Measurements from ENCODE around the gene TMBIM1. TPM values are rescaled to one million over a fixed set of nuclear protein-coding genes. Genes with fewer than 3 reads are reported as not detected.
"Not testable (repeated sequence)": the region's sequence is repeated elsewhere in the genome, so short reads cannot be mapped to it uniquely, and the experiment has no call there.

The TMBIM1 gene
- polyA plus RNA-seq, 1 experiment = 91.4 TPM

GRCh38 chr2:218319813-218320365, 27.6 kb upstream of the TMBIM1 start:
- no peaks in the 10 kb centered on the region for H3K27me3 ChIP-seq (ENCODE audit: control insufficient read depth, insufficient read depth, low read length)
- POLR2A ChIA-PET = no interaction called here
- CTCF ChIA-PET = interaction anchor here (1.3 kb wide), 1 partner anchor 18 kb away, joined by 7 read pairs; no protein-coding TSS in a partner anchor
- no peak overlapping the region for H3K4me3 ChIP-seq (ENCODE audit: low read depth, low read length)
- no peaks in the 10 kb centered on the region for H3K9me3 ChIP-seq (ENCODE audit: control insufficient read depth, insufficient read depth, low read length)
- no peak overlapping the region for H3K27ac ChIP-seq (ENCODE audit: low read depth, low read length)
- no peak for DNase-seq (ENCODE audit: low read depth, low spot score)
- TF ChIP-seq CTCF (IDR thresholded peaks at IDR 0.05; ENCODE audit: low read depth, low read length) = no peak

- TF ChIP-seq CTCF (IDR thresholded peaks at IDR 0.05; ENCODE audit: low read depth, low read length) = no peak
- ChIA-PET CTCF (no interaction called here), POLR2A (no interaction called here)
- no peak overlapping the region for H3K27ac ChIP-seq (ENCODE audit: low read depth, low read length)
- H3K9me3 ChIP-seq (ENCODE audit: control insufficient read depth, insufficient read depth, low read length) = no peaks in the 10 kb centered on the region
- H3K4me3 ChIP-seq (ENCODE audit: low read depth, low read length) = no peak overlapping the region
- H3K27me3 ChIP-seq (ENCODE audit: control insufficient read depth, insufficient read depth, low read length) = no peaks in the 10 kb centered on the region
- no peak for DNase-seq (ENCODE audit: low read depth, low spot score)
Observed at GRCh38 chr2:218318241-218318640, 25.9 kb upstream of the TMBIM1 start.

GRCh38 chr2:218317835-218318234, 25.5 kb upstream of the TMBIM1 start:
- Histone ChIP-seq H3K4me3 (ENCODE audit: low read depth, low read length) (no peak overlapping the region), H3K27me3 (ENCODE audit: control insufficient read depth, insufficient read depth, low read length) (no peaks in the 10 kb centered on the region), H3K9me3 (ENCODE audit: control insufficient read depth, insufficient read depth, low read length) (no peaks in the 10 kb centered on the region), H3K27ac (ENCODE audit: low read depth, low read length) (no peak overlapping the region)
- ChIA-PET POLR2A (no interaction called here), CTCF (no interaction called here)
- no peak for DNase-seq (ENCODE audit: low read depth, low spot score)
- no peak for TF ChIP-seq CTCF (IDR thresholded peaks at IDR 0.05; ENCODE audit: low read depth, low read length)

- no peaks in the 10 kb centered on the region for H3K27me3 ChIP-seq (ENCODE audit: control insufficient read depth, insufficient read depth, low read length)
- no peak for TF ChIP-seq CTCF (IDR thresholded peaks at IDR 0.05; ENCODE audit: low read depth, low read length)
- ChIA-PET POLR2A (no interaction called here), CTCF (no interaction called here)
- no peak overlapping the region for H3K27ac ChIP-seq (ENCODE audit: low read depth, low read length)
- no peaks in the 10 kb centered on the region for H3K9me3 ChIP-seq (ENCODE audit: control insufficient read depth, insufficient read depth, low read length)
- DNase-seq (ENCODE audit: low read depth, low spot score) = no peak
- no peak overlapping the region for H3K4me3 ChIP-seq (ENCODE audit: low read depth, low read length)
Observed at GRCh38 chr2:218317303-218317630, 25.0 kb upstream of the TMBIM1 start.

- POLR2A ChIA-PET = interaction anchor here (0.7 kb wide), 1 partner anchor 58 kb away, joined by 3 read pairs; no protein-coding TSS in a partner anchor
- no peaks in the 10 kb centered on the region for H3K9me3 ChIP-seq (ENCODE audit: control insufficient read depth, insufficient read depth, low read length)
- CTCF ChIA-PET = interaction anchor here (1.1 to 1.9 kb wide), 3 partner anchors 14 to 81 kb away, joined by 3 to 7 read pairs (median 7); no protein-coding TSS in a partner anchor
- TF ChIP-seq CTCF (IDR thresholded peaks at IDR 0.05; ENCODE audit: low read depth, low read length) = no peak
- no peak overlapping the region for H3K4me3 ChIP-seq (ENCODE audit: low read depth, low read length)
- DNase-seq (ENCODE audit: low read depth, low spot score) = no peak
- H3K27ac ChIP-seq (ENCODE audit: low read depth, low read length) = no peak overlapping the region
- H3K27me3 ChIP-seq (ENCODE audit: control insufficient read depth, insufficient read depth, low read length) = no peaks in the 10 kb centered on the region
Observed at GRCh38 chr2:218315397-218315796, 23.1 kb upstream of the TMBIM1 start.

- DNase-seq (ENCODE audit: low read depth, low spot score); H3K9me3 ChIP-seq (ENCODE audit: control insufficient read depth, insufficient read depth, low read length); POLR2A ChIA-PET; H3K27ac ChIP-seq (ENCODE audit: low read depth, low read length); H3K4me3 ChIP-seq (ENCODE audit: low read depth, low read length); H3K27me3 ChIP-seq (ENCODE audit: control insufficient read depth, insufficient read depth, low read length): not testable (repeated sequence)
- CTCF ChIA-PET = interaction anchor here (1.1 to 1.9 kb wide), 3 partner anchors 13 to 81 kb away, joined by 3 to 7 read pairs (median 7); no protein-coding TSS in a partner anchor
Observed at GRCh38 chr2:218314764-218315163, 22.5 kb upstream of the TMBIM1 start.
